Adrenal gland (tissue), 5 donors: ENCODE results near the gene SREK1IP1.

Source experiments
- POLR2A ChIP-seq, 2 donors: fragments of 450-650 bp; IDR thresholded peaks; one replicate each; pipeline ENCODE4 v1.6.1; 2017; ENCODE audit warnings: antibody characterized with exemption in 2 of 2, mild to moderate bottlenecking in 2 of 2, moderate library complexity in 1 of 2
- TF ChIP-seq, protein P1 (sequence below), 6 experiments: fragments of 450-650 bp in 4 of 6; fragments of 200-600 bp in 2 of 6; sonication (generic) in 1 of 6; IDR thresholded peaks; 1 replicate in 5 of 6; 2 replicates in 1 of 6; pipeline versions ENCODE4 v1.5.1 to v1.8.0; 2016 to 2021; ENCODE audit warnings: antibody characterized with exemption in 6 of 6, mild to moderate bottlenecking in 2 of 6, moderate library complexity in 1 of 6
- donor health status: DM: no; HTN: no; CAD: no.

DNA sequence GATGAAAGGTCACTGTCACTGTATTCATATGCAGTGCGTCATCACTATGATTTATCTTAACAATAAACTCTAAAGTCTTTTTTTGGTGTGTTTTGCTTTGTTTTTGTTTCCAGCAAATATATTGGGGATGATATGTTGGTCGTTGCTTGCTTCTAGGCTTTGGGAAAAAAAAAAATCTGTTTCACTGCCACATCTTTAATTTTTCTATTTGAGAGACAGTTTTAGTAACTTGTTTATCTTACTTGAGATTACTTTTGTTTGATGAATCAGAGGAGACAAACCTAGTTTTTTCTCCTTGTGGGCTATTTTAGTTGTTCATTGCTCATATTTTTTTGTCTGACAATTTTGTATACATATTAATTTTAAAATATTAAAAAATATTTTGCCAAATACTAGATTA is 19.7 kb upstream of the SREK1IP1 start:
- TF ChIP-seq, protein P1, sequence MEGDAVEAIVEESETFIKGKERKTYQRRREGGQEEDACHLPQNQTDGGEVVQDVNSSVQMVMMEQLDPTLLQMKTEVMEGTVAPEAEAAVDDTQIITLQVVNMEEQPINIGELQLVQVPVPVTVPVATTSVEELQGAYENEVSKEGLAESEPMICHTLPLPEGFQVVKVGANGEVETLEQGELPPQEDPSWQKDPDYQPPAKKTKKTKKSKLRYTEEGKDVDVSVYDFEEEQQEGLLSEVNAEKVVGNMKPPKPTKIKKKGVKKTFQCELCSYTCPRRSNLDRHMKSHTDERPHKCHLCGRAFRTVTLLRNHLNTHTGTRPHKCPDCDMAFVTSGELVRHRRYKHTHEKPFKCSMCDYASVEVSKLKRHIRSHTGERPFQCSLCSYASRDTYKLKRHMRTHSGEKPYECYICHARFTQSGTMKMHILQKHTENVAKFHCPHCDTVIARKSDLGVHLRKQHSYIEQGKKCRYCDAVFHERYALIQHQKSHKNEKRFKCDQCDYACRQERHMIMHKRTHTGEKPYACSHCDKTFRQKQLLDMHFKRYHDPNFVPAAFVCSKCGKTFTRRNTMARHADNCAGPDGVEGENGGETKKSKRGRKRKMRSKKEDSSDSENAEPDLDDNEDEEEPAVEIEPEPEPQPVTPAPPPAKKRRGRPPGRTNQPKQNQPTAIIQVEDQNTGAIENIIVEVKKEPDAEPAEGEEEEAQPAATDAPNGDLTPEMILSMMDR (IDR thresholded peaks at IDR 0.05) = no peak
- no peak for TF ChIP-seq POLR2A (IDR thresholded peaks at IDR 0.05)
